HG03066 (cell line): ENCODE results near the gene CDKN2AIPNL.
A peak's percentile ranks its signal among the peaks of the same experiment; 100 is the strongest.
"Not testable (repeated sequence)": the region's sequence is repeated elsewhere in the genome, so short reads cannot be mapped to it uniquely, and the experiment has no call there.

Source experiments
- ATAC-seq: cut with Tn5 transposase; IDR thresholded peaks from one replicate; pipeline ENCODE4 v1.9.1; 2021; ENCODE audit warnings: low read depth; ENCODE audit not compliant: unreplicated experiment

CDKN2AIPNL gene

DNA sequence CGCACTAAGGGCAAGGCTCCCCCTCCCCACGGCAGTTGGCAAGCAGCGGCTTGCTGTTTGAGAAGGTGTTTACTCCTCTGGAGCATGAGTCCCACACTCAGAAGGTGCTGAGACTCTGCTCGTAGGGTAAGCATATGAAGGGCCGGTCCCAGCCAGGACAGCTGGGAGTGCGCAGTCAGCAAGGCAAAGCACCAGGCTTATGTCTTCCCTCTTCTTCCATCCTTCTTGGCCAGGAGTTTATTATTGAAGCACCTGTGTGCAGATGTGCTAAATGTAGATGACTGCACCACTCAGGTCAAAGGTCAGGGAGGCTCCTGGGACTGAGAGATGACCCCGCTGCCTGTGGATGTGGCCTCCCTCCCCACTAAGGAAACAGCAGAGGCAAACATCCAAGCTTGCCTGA, 27.0 kb upstream of the CDKN2AIPNL start:
- ATAC-seq: no peak

DNA sequence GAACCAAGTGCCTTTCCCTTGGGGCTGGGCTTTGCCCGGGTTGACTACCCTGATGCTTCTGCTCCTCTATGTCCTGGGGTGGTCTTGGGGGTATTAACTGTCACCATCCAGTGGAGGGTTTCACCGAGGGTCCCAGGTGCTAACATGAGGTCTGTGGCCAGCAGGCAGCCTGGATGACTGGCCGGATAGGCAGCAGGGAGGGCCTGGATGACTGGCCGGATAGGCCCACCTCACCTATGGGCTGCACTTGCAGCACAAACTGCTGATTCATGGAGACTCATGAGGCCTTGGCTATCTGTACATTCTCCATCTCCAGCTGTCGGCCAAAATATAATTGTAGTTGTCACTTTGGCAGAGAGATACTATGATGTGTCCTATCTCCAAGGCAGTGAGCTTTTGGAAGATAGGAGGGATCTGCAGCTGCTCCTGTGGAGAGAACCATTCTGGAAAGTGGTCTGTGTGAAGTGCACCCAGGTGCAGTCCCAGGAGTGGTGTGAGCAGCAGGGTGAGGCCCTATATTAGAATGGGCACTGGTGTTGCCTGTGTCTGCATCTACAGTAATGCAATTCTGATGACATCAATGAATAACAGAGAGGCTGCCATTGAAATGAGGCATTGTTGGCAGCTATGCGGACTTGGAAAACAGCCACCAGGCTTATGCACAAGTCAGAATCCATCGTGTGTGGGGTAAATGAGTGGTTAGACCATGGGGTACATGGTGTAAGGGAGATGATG, 26.3 kb upstream of the CDKN2AIPNL start:
- no peak for ATAC-seq

DNA sequence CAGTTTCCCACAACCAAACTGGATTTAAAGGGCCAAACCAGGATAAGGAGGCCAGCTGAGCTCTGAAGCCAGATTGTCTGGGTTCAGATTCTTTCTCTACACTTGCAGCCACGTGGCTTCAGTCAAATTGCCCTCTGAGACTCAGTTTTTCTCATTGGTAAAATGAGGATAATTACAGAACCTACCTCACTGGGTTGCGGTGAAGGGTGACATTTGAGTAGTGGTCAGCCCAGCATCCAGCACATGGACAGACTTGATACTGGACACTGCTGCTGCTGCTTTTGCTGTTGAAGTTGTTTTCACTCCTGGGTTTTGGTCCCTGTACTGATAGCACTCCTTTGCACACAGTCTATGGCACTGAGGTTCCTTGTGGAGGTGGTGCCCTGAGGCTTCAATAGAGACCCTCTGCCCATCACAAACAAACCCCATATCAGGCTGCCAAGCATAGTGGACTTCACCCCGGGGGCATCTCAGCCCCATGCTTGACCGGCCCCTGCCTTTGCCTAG, 25.7 kb upstream of the CDKN2AIPNL start:
- ATAC-seq: no peak

DNA sequence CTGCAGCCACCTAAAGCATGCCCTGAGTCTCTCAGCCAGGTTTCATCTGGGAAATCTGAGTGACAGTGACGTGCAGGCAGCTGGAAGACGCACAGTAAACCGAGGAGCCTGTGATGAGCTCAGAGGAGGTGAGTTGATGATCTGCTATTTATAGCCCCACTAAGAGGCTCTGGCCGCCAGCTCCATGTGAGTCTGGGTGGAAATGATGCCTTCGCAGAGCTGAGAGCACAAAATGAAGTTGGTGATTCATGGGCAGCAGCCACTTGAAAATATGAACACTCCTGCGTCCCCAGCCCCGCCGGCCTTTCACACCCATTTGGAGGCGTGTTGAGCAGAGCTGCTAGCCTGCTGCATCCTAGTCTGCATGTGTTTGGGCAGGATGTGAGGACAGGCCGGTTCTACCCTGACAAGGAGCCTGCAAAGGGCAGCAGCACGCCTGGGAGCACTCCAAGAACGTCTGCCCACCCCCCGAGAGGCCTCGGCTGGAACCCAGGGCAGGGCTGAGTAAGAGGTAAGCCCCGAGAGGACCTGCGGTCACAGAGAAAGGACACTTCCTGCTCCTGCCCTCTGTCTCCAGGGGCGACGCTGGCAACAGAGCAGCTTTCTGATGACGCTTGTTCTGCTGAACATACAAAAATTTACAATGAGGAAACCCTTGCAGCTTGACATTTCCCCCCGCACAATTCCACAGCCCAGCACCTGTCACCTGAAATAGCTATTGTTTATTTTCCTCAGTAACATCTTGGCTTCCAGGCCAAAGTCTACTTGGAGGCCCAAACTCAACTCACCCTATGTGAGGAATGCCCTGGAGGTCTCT, 25.1 kb upstream of the CDKN2AIPNL start:
- peak; percentile 94 for ATAC-seq

DNA sequence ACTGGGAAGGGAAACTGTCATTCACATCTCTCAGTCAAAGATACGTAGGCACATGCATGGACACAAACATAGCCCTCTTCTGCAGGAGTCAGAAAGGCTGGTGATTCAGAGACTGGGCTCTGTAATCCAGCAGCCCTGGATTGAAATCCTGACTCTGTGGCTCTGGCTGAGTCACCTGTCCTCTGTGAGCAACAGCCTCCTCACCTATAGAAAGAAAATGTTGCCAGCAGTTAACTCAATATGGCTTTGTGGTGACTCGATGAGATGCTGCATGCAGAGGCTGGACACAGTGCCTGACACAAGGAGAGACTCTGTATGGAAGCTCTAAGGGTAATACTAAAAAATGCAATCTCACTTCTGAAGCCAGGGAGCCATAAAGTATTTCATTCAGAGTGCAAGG, 23.9 kb upstream of the CDKN2AIPNL start:
- ATAC-seq: no peak

DNA sequence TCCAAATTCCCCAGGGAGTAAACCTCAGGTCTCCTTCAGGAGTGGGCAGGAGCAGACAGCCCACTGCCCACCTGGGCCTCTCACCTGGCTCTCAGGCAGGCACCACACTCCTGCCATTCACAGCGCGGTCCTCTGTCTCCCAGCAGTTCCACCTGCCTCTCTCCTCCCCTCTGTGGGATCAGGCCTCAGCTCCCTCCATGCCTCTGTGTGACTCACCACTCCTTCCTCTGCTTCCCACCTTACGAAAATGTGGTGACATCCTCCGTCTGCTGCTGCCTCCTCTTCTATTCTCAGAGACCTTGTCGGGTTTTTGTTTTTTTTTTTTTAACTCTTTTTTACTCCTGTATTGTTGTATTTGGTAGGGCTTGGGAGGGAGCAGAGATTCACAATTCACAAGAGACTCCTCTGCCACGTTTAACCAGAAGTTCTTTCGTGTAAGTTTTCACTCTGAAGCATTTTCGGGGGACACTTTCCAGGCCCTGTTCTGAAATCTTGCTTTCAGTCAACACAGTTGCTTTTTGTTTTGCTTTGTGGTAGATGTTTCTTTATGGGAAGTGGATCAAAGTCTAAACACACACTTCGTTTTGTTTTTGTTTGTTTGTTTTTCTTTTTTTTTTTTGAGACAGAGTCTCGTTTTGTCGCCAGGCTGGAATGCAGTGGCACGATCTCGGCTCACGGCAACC, 21.1 kb upstream of the CDKN2AIPNL start:
- ATAC-seq: no peak

DNA sequence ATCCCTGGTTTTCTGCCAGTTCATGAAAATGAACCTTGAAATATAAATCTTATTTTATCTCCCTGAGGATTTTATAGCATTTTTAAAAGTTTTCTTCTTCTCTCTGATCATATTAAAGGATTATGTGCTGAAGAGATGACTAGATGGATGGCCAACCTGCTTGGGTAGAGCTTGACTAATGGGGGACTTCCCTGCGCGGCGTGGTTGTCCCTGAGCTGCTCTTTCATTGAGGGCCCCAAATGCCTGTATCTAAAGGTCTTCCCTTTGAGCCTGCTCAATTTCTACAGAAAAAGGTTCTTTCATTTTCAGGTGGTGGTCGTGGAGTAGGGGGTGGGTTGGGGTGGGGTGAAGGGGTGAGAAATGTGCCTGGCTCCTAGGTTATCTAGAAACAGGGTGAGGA, 20.5 kb upstream of the CDKN2AIPNL start:
- ATAC-seq: no peak

DNA sequence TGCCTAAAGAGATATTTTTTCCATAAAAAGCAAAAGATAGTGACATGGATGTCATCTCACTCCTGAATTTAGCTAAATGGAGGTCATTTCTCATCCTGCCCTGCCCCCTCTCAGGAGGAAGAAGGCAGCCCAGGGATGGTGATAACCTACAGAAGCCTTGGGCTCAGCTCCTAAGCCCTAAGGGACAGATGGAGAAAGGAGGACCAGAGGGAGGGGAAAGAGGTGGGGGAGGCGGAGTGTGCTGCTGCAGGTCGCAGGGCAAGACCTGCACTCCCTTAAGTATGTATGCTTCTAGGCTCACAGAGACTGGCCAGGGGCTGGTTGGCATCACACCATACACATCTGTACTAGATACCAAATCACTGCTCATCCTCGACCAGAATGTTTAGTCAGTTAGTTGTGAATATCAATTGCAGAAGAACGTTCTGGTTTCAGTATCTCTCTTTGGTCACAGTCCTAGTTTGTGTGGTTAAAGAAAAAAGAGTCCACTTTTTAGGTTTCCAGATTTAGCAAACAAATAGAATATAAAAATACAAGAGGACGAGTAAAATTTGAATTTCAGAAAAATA, 18.4 kb upstream of the CDKN2AIPNL start:
- no peak for ATAC-seq

DNA sequence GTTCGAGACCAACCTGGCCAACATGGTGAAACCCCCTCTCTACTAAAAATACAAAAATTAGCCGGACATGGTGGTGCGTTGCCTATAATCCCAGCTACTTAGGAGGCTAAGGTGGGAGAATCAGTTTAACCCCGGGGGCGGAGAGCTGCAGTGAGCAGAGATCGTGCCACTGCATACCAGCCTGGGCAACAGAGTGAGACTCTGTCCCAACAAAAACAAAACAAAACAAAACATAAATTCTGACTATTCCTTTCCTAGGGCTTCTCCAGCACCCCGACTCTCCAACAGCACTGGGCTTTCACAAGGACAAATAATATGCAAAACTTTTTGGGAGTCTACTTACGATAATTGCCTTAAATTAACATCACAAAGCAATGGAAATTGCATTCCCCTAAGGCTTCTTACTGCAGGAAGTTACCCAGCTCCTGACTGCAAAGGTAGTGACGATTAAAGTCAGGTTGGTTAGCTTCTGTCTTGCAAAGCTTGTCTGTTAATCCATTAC, 15.9 kb upstream of the CDKN2AIPNL start:
- no peak for ATAC-seq

DNA sequence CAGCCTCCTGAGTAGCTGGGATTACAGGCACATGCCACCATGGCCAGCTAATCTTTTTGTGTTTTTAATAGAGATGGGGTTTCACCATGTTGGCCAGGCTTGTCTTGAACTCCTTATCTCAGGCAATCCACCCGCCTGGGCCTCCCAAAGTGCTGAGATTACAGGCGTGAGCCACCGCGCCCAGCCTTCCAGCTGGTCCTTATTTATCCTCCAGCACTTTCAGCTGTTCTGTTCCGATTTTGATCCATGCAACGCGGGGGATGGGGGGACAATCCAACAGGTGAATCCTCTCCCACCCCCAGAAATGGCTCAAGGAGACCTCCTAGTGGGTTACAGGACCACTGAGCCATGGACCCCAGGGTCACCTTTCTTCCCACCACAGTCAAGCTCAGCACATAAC, 14.7 kb upstream of the CDKN2AIPNL start:
- ATAC-seq: no peak

DNA sequence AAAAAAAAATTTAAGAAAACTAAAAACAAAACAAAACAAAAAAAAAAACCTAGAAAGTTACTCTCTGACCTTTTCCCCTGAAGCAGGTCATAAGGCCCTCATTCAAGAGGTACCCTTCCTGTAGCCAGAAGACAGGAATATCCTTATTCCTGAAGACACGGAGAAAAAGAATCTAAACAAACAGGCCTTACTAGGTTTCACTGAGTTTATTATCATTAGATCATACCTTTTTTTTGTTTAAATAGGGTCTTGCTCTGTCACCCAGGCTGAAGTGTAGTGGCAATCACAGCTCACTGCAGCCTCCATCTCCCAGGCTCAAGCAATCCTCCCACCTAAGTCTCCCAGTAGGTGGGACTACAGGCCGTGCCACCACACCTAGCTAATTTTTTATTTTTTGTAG, 11.7 kb upstream of the CDKN2AIPNL start:
- no peak for ATAC-seq

DNA sequence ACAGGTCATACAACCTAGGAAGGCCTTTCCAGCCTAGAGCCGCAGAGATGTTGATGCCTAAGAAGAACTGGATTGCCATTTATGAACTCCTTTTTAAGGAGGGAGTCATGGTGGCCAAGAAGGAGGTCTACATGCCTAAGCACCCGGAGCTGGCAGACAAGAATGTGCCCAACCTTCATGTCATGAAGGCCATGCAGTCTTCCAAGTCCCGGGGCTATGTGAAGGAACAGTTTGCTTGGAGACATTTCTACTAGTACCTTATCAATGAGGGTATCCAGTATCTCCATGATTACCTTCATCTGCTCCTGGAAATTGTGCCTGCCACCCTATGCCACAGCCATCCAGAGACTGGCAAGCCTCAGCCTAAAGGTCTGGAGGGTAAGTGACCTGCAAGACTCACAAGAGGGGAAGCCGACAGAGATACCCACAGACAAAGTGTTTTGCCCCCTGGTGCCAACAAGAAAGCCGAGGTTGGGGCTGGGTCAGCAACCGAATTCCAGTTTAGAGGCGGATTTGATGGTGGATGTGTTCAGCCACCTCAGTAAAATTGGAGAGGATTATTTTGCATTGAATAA, 11.2 kb upstream of the CDKN2AIPNL start:
- ATAC-seq: no peak

DNA sequence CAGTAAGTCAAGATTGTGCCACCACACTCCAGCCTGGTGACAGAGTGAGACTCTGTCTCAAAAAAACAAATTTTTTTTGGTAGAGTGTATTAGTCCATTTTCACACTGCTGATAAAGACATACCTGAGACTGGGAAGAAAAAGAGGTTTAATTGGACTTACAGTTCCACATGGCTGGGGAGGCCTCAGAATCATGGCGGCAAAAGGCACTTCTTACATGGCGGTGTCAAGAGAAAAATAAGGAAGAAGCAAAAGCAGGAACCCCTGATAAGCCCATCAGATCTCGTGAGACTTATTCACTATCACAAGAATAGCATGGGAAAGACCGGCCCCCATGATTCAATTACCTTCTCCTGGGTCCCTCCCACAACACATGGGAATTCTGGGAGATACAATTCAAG, 9.4 kb upstream of the CDKN2AIPNL start:
- not testable (repeated sequence) for ATAC-seq

DNA sequence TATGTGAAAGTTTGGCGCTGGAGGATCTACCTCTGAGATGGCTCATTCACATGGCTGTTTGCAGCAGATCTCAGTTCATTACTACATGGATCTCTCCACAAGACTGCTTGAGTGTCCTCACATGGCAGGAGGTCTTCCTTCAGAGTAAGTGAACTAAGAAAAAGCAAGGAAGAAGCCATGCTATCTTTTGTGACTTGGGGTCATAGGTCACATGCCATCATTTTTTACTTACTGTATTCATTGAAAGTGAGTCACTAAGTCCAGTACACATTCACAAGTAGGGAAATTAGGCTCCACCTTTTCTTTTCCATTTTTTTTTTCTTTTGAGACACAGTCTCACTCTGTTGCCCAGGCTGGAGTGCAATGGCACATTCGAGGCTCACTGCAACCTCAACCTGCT, 8.7 kb upstream of the CDKN2AIPNL start:
- ATAC-seq: no peak

DNA sequence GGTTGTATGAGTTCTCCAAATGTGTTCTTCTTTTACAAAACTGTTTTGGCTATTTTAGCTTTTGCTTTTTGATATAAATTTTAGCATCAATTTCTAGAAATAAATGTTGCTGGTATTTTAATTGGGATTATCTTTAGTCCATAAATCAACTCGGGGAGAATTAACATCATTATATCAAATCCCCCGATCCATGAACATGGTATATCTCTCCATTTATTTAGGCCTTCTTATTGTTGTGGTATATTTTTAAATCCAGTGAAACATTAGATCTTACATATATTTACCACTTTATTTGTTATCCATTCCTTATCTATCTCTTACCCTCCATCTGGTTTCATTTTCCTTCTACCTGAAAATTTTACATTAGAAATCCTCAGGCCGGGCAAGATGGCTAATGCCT, 7.3 kb upstream of the CDKN2AIPNL start:
- ATAC-seq: no peak

DNA sequence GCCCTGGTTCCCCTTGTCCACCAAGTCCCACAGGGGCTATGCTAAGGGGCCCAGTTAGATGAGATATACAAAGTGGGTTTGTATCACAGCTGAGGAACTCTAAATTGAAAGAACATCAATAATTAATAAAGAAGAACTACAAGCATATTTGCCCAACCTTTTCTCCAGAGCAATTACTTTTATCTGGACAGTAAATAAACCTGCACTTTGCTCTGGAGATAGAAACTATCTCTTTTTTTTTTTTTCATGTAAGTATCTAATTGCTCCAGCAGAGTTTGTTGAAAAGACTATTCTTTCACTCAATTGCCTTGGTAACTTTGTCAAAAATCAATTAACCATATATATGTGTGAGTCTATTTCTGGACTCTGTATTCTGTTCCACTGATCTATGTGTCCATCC, 6.0 kb upstream of the CDKN2AIPNL start:
- no peak for ATAC-seq

DNA sequence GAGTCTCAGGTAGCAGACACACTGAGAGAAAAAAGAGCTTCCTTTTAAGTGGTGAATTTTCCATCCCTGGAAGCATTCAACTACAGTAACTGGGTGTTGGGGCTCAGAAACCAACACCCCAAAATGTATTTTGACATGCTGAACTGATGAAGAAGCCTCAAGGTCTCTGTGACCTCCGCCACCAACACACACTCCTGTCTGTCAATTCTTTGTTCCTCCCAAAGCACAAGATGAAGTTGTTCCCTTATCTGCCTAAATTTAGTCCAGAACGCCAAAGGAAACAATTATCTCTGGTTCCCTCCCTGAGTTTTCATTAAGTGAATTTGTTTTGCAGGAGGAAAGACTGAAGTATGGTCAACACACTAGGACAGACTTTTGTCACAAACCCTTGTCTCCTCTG, 1.4 kb upstream of the CDKN2AIPNL start:
- ATAC-seq: no peak

DNA sequence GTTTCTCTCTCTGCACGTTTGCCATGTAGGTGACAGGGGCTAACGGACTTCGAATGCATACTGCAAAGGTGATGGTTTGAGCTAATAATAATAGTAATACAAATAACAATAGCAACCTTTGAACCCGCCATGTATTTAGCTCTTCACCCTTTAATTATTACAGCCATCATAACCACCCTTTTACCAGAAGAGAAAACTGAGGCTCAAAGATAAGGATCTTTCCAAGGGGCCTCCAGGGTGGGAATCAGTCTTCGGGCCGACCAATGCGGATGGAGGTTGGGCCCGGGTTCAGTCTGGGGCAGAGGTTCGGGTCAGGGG, 494 bp downstream of the CDKN2AIPNL start:
- ATAC-seq: no peak

DNA sequence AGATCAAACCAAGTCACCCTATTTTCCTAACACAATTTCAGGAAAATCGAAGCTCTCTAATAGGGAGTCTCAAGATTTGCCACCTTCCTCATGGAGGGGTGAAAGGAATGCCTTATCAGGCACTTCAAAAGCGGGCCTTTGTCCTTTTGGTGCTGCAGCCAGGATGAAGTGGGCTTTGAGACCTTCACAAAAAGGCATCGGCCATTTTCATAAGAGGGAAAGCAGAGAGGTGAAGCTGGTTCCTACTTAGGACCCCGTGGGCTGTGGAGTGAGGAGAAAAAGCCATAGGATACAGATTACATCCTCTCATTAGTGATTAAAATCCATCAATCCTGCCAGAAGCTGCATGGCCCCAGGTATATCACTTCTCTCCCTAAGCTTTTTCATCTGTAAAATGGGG, 859 bp downstream of the CDKN2AIPNL start:
- ATAC-seq: no peak

DNA sequence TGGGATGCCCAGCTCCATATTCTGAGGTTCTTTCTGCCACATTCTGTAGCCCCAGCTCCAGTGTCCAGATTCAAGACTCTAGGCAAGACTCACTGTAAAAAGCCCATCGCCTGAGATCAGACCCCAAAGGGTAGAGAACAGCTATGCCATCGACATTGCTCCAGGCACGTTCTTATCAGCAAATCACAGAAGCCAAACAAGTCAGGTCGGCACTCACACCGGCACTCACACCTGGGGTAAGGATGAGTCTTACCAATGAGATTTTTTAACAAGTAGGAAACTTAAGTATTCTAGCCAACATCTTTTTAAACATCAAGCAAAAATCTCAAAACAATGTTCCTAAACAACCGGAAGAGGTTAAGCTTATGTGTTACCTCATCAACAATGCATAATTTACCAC, 2.4 kb downstream of the CDKN2AIPNL start:
- ATAC-seq: no peak

DNA sequence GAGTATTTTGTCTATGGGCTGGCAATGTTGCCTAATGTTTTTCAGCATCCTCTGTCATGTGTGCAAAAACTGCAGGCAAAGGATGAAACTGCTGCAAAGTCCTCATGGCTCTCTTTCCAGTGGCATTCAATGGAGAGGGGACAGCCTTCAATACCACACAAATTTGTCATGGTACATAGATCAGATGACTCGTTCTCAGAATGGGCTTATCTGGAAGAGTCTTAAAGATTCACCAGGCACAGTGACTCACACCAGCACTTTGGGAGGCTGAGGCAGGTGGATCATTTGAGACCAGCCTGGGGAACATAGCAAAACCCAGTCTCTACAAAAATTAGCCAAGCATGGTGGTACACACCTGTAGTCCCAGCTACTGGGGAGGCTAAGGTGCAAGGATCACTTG, 5.3 kb downstream of the CDKN2AIPNL start:
- no peak for ATAC-seq
